SJCRH30 (cell line): ENCODE results near the gene CYTIP. TPM values are rescaled to one million over a fixed set of nuclear protein-coding genes. Genes with fewer than 3 reads are reported as not detected.

Experiments
- DNase-seq, 2 experiments: peaks; one replicate each; pipeline ENCODE4 v3.0.0-alpha.2; 2015 to 2020
- H3K27ac ChIP-seq: fragments of 250-450 bp; sonication (Bioruptor Pico); 2 replicates; pipeline ENCODE4 v1.5.1; 2020; ENCODE audit warnings: mild to moderate bottlenecking, moderate library complexity
- H3K27me3 ChIP-seq: fragments of 250-450 bp; sonication (Bioruptor Pico); 2 replicates; pipeline ENCODE4 v1.5.1; 2020; ENCODE audit warnings: mild to moderate bottlenecking, moderate library complexity
- H3K36me3 ChIP-seq: fragments of 250-450 bp; sonication (Bioruptor Pico); 2 replicates; pipeline ENCODE4 v1.5.1; 2020; ENCODE audit warnings: mild to moderate bottlenecking, moderate library complexity
- H3K4me1 ChIP-seq: fragments of 250-450 bp; sonication (Bioruptor Pico); 2 replicates; pipeline ENCODE4 v1.5.1; 2020; ENCODE audit warnings: mild to moderate bottlenecking, moderate library complexity
- H3K4me3 ChIP-seq: fragments of 250-450 bp; sonication (Bioruptor Pico); 2 replicates; pipeline ENCODE4 v1.5.1; 2020; ENCODE audit warnings: mild to moderate bottlenecking, moderate library complexity
- H3K9me3 ChIP-seq: fragments of 250-450 bp; sonication (Bioruptor Pico); replicated peaks from 2 replicates; pipeline ENCODE4 v1.5.1; 2020; ENCODE audit warnings: mild to moderate bottlenecking, moderate library complexity
- total RNA-seq: library from RNA; depleted of rRNA; stranded (reverse); fragments of >200 nt; shearing (Covaris generic); gene quantifications from 2 replicates; pipeline ENCODE4 v1.2.3, GENCODE V29; 2014

Gene CYTIP
- total RNA-seq, 1 experiment from 2014 or later, result 0.81 TPM

DNA sequence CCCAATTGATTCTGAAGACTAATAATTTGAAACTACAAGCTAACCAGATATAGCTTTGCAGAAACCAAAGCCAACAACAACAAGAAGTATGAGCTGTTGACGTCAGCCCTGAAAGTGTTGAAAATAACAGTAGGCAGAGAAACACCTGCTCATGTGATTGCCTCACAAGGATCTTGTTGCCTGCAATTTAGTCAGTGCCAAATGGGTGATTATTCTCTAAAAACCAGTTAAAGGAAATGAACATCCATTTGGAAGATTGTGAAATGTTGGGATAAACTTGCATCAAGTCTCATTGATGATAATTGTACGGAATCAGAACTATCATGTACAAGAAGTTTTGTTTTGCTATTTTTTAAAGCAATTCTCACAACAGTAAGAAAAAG is 2.8 kb downstream of the CYTIP start:
- peaks cover 11% of the 10 kb centered on the region for H3K4me1 ChIP-seq
- no peaks in the 10 kb centered on the region for H3K27me3 ChIP-seq
- peak in 1 of 2 experiments; percentile 19 for DNase-seq
- H3K36me3 ChIP-seq, result no peaks in the 10 kb centered on the region
- no peak overlapping the region for H3K4me3 ChIP-seq
- H3K27ac ChIP-seq, result no peak overlapping the region
- no peaks in the 10 kb centered on the region for H3K9me3 ChIP-seq

DNA sequence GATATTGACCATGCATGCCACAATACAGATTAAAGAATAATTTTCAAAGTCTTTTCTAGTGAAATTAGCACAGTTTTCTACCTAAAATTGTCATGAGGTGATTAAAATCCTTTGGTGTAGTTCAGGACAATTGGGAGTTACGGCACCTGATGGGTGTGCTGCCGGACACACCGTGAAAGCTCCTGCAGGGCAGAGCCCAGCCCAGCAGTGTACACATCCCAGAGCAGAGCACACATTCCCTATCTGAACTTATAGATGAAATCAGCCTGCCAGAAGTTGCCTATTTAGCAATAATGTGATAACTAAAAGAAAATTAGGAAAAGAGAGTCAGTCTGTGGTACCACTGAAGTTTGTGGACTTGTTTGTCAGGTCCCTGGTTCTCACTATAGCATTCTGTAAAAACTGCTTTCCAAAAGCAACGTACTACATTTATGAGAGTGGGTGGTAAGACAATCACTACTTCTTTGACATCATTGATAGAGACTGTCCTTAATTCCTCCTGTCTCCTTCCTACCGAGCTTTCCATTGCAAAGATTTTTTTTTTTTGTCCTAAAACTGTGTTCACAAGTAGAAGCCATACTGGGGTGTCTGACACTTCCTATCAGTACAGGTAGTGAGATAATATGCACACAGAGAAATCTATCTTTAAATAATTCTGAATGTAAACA is 3.4 kb downstream of the CYTIP start:
- no peaks in the 10 kb centered on the region for H3K36me3 ChIP-seq
- peaks cover 11% of the 10 kb centered on the region for H3K4me1 ChIP-seq
- no peaks in the 10 kb centered on the region for H3K27me3 ChIP-seq
- H3K4me3 ChIP-seq, result no peak overlapping the region
- DNase-seq, result no peak
- H3K9me3 ChIP-seq, result no peaks in the 10 kb centered on the region
- no peak overlapping the region for H3K27ac ChIP-seq

DNA sequence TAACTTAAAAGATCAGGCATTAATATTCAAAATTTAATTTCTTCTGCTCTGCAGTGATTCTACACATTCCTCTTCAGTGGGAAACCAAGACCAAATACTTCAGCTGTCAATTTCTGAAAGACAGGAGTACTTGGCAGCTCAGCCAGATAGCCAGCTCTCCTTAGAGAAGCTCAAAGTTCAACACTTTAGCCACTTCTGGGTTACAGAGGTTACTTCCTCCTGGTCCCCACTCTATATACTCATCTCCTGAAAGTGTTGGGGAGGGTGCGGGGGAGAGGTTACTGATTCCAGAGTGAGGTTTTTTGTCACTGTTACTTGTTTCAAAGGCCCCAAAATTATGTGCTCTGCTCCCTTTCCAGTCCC is 4.1 kb downstream of the CYTIP start:
- H3K27me3 ChIP-seq, result no peaks in the 10 kb centered on the region

DNA sequence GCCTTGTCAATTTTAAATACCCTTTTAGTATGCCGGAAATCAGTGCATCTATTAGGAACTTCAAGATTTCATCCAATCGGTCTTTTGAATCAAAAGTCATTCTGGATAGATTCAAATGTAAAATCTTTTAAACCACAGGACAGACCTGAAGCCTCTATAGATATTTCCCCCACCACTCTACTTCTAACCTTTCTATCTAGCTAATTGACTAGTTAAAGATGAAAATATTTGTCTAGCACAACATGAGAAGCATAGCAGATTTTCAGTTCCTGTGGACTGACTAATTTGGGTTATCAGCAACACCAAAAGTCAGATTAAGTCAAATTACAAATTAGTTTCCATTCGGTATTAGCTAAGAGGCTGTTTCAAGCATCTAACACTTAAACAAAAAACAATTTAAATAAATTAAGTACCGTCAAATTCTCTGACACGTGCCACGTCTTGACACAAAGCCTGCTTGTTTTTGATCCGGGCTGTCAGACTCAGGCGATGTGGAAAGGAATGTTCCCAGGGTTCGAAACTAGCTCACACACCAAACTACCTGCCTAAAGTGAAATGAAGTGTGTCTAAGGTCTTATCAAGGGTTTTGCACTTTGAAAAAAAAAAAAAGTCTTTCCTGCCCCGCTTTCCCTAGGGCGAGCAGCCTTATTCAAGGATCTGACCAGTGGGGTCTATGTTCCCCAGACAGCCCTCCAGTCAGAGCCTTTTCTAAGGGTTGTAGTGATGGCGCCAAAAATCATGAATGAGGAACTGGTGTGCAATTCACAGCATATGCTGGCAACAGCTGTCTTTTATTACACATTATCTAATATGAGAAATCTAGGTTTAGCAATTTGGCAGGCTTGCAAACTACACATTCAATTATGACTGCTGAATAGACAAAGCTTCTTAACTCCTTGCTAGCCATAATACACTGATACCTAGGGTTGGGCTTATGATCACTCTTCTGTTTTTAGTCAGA is 4.7 kb downstream of the CYTIP start:
- Histone ChIP-seq H3K9me3 (no peaks in the 10 kb centered on the region), H3K27me3 (no peaks in the 10 kb centered on the region), H3K36me3 (no peaks in the 10 kb centered on the region), H3K27ac (peak overlapping the region; percentile 19), H3K4me1 (peaks cover 16% of the 10 kb centered on the region), H3K4me3 (no peak overlapping the region)
- DNase-seq, result peak; percentile 21 to 51

More for the DNA sequence above, 4.1 kb downstream of the CYTIP start:
- Histone ChIP-seq H3K36me3 (no peaks in the 10 kb centered on the region), H3K27ac (peak overlapping the region; percentile 19), H3K4me1 (peaks cover 14% of the 10 kb centered on the region), H3K9me3 (no peaks in the 10 kb centered on the region), H3K4me3 (no peak overlapping the region)
- no peak for DNase-seq

DNA sequence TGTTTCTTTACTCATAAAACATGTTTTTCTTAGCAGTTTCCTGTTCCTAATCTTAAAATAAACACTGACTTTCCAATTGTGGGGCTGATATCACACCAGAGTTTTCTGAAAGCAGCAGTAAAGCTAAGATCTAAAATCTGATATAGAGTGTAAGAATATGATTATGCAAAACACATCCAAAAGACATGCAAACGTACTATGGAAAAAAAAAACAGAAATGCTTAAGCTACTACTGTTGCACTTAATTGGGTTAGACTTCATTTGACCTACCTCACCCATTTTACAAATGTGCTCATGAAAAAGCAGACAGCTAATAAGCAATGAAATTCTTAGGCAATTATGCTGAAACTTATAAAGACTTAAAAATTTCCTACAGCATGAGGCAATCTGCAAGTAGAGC is 10.5 kb downstream of the CYTIP start:
- Histone ChIP-seq H3K36me3 (no peaks in the 10 kb centered on the region), H3K27me3 (no peaks in the 10 kb centered on the region), H3K4me3 (no peak overlapping the region), H3K4me1 (peaks cover 39% of the 10 kb centered on the region), H3K27ac (no peak overlapping the region), H3K9me3 (no peaks in the 10 kb centered on the region)
- DNase-seq, result peak in 1 of 2 experiments; percentile 9

DNA sequence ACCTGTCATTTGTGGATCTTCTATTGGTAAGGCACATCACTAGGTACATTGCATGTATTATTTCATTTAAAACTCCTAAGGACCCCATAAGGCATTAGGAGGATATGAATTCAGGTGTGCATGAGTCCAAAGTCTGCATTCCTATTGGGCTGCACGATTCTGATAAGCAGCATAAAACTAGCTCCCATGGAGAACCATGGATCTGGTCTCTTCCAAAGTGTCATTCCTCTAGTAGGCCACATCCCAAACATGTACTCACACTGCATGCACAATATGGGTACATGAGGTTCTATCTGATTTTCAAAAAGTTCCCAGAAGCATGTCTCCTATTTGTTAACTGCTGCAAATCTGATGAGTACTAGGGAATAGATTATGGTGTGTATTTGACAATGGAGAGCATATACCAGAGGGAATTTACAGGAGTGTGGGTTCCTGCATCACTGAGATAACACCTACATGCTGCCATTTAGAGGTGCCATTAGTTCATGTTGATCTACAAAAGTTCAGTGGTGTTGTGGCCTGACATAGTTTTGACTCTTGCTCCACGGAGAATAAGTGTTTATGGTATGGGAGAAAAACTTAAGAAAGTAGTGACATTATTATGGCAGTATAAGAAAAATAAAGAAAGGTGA is 11.3 kb downstream of the CYTIP start:
- DNase-seq, result no peak
- H3K9me3 ChIP-seq, result no peaks in the 10 kb centered on the region
- no peaks in the 10 kb centered on the region for H3K27me3 ChIP-seq
- H3K36me3 ChIP-seq, result no peaks in the 10 kb centered on the region
- no peak overlapping the region for H3K4me3 ChIP-seq
- no peak overlapping the region for H3K27ac ChIP-seq
- H3K4me1 ChIP-seq, result peaks cover 43% of the 10 kb centered on the region

DNA sequence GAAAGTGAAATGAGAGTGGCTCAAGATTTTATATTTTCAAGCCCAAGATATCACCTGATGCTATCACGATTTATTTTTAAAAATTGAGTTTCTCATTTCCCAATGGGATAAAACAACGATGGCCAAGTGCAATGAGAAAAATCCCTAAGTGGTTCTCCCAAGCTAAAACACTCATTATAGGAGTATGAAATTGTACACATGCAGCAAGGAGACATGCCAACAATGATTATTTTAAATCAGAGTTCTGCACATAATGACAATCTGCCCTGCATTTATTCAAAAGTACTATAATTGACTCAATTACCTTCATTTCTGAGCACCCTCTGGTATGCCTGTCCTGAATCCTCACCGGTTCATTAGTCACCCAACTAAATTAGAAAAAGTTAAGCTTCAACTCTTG is 12.7 kb downstream of the CYTIP start:
- Histone ChIP-seq H3K27me3 (no peaks in the 10 kb centered on the region), H3K9me3 (0 out of 2 replicates have a peak, but pooled peaks cover 4% of the 10 kb centered on the region), H3K27ac (no peak overlapping the region), H3K36me3 (no peaks in the 10 kb centered on the region), H3K4me1 (peaks cover 43% of the 10 kb centered on the region), H3K4me3 (no peak overlapping the region)
- DNase-seq, result no peak

DNA sequence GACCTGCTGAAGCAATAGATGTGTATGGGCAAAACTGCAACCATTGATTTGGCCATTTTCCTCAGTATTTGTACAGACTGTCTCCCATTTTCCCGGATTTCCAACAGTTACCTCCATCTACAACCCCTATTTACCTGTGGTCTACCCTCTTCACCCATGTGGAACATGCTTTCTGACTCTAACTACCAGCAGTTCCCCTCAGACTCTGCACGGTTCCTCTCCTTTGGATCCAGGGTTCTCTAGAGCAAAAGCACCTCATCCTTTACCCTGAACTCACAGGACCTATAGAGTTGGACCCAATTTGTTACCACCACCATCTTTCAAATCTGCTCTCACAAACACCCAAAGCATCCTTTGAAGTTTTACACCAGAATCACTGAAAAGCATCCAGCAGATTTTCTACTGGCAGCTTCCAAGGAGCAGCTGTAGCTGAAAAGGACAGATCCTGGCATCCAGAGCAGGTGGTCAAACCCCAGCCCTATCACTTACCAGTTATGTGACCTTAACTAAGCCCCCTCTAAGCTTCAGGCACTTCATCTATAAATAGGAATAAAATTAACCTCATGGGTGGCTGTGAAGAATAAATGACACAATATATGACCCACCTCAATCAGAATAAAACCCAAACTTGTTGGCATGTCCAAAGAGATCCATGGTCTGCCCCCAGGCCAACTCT is 15.3 kb downstream of the CYTIP start:
- H3K36me3 ChIP-seq, result no peaks in the 10 kb centered on the region
- DNase-seq, result peak; percentile 73 to 83
- H3K27me3 ChIP-seq, result no peaks in the 10 kb centered on the region
- no peak overlapping the region for H3K27ac ChIP-seq
- H3K4me3 ChIP-seq, result no peak overlapping the region
- H3K4me1 ChIP-seq, result peaks cover 37% of the 10 kb centered on the region
- H3K9me3 ChIP-seq, result 0 out of 2 replicates have a peak, but pooled peaks cover 4% of the 10 kb centered on the region

DNA sequence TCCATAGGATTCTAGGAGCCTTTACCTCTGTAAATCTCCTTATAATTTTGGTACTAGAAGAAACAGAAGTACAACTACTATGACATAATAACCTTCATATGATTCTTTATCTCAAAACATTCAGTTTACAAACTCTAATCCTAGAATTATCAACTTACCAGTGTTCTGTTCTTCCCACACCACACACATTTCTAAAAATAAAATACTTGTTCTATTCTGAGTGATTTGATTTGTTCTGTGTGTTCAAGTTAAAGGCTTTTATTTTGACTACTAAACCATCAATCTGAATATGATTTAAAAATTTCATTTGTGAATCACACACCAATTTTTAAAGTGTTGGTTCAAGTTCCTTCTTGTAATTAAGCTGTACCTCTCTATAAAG is 16.0 kb downstream of the CYTIP start:
- H3K4me3 ChIP-seq, result no peak overlapping the region
- H3K27ac ChIP-seq, result no peak overlapping the region
- no peaks in the 10 kb centered on the region for H3K36me3 ChIP-seq
- 0 out of 2 replicates have a peak, but pooled peaks cover 4% of the 10 kb centered on the region for H3K9me3 ChIP-seq
- DNase-seq, result no peak
- H3K4me1 ChIP-seq, result peaks cover 30% of the 10 kb centered on the region
- no peaks in the 10 kb centered on the region for H3K27me3 ChIP-seq

DNA sequence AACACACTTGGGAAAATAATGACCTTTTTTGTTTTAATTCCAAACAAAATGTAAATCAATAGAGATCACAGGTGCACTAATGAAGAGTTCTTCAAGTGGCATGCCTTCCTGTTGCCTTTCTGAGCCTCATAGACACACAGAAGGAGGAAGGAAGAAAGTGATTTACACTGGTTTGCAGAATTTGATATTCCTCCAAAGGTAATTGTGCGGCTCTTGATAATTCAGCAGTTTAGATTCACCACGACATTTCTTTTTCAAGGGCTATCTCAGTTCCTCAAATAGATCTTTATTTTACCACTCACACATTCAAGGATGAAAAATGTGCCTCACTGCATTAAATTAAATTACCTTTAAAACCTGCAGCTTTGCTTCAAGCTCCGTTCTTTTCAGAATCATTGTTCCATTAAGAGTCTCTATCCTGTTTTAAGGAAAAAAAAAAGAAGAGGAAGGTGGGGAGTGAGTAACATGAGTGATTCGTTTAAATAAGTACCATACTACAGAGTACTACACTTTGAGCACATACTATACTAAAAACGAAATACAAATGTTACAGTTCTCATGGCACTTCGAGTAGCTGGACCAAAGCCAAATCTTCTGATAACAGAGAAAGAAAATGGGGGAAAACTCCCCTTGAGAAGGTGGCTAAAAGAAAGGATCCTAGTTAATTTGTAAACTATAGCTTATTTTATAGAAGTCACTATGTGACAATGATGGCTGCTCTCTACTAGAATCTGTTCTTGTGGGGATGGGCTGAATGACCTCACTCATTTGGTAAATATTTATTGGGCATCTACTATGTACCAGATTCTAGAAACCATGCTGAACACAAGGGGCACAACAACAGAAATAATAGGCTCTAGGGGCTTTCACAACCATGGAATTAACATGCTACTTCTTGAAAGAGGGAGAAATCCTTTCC is 16.6 kb downstream of the CYTIP start:
- Histone ChIP-seq H3K27ac (no peak overlapping the region), H3K4me3 (no peak overlapping the region), H3K4me1 (peaks cover 27% of the 10 kb centered on the region), H3K36me3 (no peaks in the 10 kb centered on the region), H3K9me3 (0 out of 2 replicates have a peak, but pooled peaks cover 4% of the 10 kb centered on the region), H3K27me3 (no peaks in the 10 kb centered on the region)
- DNase-seq, result no peak

DNA sequence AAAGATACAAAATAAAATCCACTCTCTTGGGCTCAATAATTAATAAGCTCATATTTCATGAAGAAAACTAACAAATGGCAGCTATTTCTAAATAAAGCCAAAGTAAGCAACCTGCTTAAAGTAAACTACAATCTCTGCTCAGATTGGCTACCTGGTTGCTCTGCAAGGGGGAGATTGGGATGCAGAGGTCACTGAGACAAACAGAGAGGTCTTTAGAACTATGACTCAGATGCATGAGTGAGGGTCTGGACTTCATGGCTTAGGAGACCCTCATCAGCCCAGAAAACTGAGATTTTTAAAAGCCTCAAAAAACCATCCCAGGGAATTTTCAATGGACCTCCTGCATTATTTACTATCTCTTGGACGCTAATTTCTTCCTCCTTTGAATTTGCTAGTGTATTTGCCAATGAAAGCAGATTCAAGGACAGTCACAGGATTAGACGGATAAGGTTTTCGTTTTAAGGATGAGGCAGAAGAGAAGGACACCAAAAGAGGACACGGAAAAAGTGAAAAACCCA is 17.4 kb downstream of the CYTIP start:
- no peak overlapping the region for H3K4me3 ChIP-seq
- H3K27ac ChIP-seq, result no peak overlapping the region
- no peaks in the 10 kb centered on the region for H3K36me3 ChIP-seq
- H3K9me3 ChIP-seq, result 0 out of 2 replicates have a peak, but pooled peaks cover 4% of the 10 kb centered on the region
- H3K4me1 ChIP-seq, result peaks cover 27% of the 10 kb centered on the region
- no peak for DNase-seq
- H3K27me3 ChIP-seq, result no peaks in the 10 kb centered on the region

DNA sequence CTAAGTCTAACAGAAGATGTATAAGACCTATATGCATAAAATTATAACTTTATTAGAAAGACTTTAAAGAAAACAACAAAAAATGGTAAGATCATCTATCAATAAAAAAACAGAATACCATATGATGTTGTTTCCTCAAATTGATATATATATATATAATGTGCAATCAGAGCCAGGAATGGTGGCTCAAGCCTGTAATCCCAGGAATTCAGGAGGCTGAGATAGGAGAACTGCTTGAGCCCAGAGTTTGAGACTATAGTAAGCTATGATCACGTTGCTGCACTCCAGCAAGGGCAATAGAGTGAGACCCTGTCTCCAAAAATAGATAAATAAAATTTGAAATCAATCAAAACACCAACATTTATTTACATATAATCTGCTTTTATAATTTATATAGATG is 19.5 kb downstream of the CYTIP start:
- Histone ChIP-seq H3K27me3 (no peaks in the 10 kb centered on the region), H3K27ac (no peak overlapping the region), H3K9me3 (0 out of 2 replicates have a peak, but pooled peaks cover 4% of the 10 kb centered on the region), H3K4me3 (no peak overlapping the region), H3K36me3 (no peaks in the 10 kb centered on the region), H3K4me1 (peaks cover 14% of the 10 kb centered on the region)
- no peak for DNase-seq

DNA sequence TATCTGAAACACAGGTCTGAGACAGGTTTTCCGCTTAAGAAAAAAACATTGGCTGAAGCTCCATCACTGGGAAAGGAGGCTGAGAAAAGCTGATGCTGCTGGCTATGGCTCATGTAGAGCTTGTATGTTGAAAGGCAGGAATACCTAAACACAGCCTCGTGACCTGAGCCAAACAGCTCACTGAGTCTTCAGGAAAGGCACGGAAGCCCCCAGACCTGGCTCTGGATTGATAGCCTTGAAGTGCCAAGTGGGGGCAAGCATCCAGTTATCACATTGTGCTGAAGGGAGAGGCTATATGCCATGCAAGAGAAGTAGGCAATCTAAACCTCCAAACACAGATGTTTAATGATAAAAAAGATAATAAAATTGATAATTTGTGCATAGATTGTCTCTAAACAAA is 21.9 kb downstream of the CYTIP start:
- H3K27ac ChIP-seq, result no peak overlapping the region
- DNase-seq, result no peak
- H3K9me3 ChIP-seq, result 0 out of 2 replicates have a peak, but pooled peaks cover 4% of the 10 kb centered on the region
- no peaks in the 10 kb centered on the region for H3K36me3 ChIP-seq
- H3K27me3 ChIP-seq, result no peaks in the 10 kb centered on the region
- H3K4me3 ChIP-seq, result no peak overlapping the region
- no peaks in the 10 kb centered on the region for H3K4me1 ChIP-seq
